Measurements from ENCODE around the gene CEP250. TPM values are rescaled to one million over a fixed set of nuclear protein-coding genes. Genes with fewer than 3 reads are reported as not detected.

The CEP250 gene
- total RNA-seq, 2 experiments from 2014 or later = 31.6 to 74.4 TPM

DNA sequence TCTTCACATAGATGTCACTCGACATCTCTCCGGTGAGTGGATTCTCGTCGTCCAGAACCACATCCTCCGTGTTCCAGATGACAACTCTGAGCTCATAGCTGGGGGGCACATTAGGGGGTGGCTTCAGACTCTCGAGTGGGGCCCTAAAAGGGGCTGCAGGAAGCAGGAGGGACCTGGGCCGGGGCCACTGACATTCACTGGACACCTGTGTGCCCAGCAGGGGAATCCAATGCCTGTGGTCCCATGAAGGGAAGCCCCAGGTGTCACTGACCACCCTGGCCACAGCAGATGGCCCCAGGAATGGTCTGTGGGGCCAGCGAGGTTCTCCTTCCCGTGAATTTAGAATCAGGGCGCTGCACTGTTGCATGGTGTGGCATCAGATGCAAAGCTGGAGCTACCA is 105.1 kb downstream of the CEP250 start:
- TF ChIP-seq EZH2phosphoT487 (IDR thresholded peaks at IDR 0.05; ENCODE audit: borderline replicate concordance, low read depth, low read length) = no peak
- TF ChIP-seq, protein P1, sequence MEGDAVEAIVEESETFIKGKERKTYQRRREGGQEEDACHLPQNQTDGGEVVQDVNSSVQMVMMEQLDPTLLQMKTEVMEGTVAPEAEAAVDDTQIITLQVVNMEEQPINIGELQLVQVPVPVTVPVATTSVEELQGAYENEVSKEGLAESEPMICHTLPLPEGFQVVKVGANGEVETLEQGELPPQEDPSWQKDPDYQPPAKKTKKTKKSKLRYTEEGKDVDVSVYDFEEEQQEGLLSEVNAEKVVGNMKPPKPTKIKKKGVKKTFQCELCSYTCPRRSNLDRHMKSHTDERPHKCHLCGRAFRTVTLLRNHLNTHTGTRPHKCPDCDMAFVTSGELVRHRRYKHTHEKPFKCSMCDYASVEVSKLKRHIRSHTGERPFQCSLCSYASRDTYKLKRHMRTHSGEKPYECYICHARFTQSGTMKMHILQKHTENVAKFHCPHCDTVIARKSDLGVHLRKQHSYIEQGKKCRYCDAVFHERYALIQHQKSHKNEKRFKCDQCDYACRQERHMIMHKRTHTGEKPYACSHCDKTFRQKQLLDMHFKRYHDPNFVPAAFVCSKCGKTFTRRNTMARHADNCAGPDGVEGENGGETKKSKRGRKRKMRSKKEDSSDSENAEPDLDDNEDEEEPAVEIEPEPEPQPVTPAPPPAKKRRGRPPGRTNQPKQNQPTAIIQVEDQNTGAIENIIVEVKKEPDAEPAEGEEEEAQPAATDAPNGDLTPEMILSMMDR (conservative IDR thresholded peaks at IDR 0.05; ENCODE audit: low read length) = no peak
- ChIA-PET POLR2A (no interaction called here), CTCF (ENCODE audit: unreplicated experiment) (interaction anchor here (0.6 kb wide), 1 partner anchor 501 kb away, joined by 3 read pairs; no protein-coding TSS in a partner anchor)
- no peak overlapping the region for H3K4me3 ChIP-seq (ENCODE audit: low read depth, low read length, poor library complexity, severe bottlenecking)
- H3K36me3 ChIP-seq (ENCODE audit: insufficient read depth, low read length) = peaks cover 26% of the 10 kb centered on the region; the same call in 1 of the 2 replicates
- H3K27ac ChIP-seq (ENCODE audit: low read depth, low read length, poor library complexity, severe bottlenecking) = no peak overlapping the region
- H3K79me2 ChIP-seq (ENCODE audit: insufficient read depth, low read depth, low read length) = no peaks in the 10 kb centered on the region
- intact Hi-C loops (cut with micrococcal nuclease; ENCODE audit: unreplicated experiment) = loop anchor here (10.0 kb wide), 1 partner anchor 104 kb away; the partner anchor contains the start of genes CPNE1 and RBM12
- H3K4me1 ChIP-seq (ENCODE audit: insufficient read depth, low read length, poor library complexity, severe bottlenecking) = peaks cover 13% of the 10 kb centered on the region
- H4K20me1 ChIP-seq (ENCODE audit: insufficient read depth, low read length) = no peaks in the 10 kb centered on the region
- H2AFZ ChIP-seq (ENCODE audit: low read length) = no peak overlapping the region
- no peaks in the 10 kb centered on the region for H3K9me2 ChIP-seq (ENCODE audit: insufficient read depth, low read length)
- no peaks in the 10 kb centered on the region for H3K9me3 ChIP-seq (ENCODE audit: low read length)
- no peak overlapping the region for H3K4me2 ChIP-seq (ENCODE audit: low read length)
- no peak for DNase-seq (ENCODE audit: low spot score)
- no TSS peak for BruUV-seq (replicated peaks)

DNA sequence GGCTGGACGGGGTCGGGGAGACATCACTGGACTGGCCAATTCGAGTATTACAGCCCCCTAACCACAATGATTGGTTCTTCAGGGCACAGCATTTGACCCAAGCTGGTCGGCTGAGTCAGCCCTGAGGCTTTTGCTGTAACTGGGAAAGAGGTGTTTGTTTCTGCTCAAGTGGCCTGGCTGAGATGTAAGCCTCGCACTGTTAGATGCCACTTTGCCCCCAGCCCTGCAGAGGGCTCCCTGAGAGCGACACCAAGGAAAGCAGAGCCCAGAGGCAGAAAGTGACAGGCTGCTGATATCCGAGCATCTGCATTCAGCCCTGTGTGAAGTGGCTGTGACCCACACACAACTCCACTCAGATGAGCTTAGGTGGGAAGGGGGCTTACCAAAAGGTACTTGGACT is 105.9 kb downstream of the CEP250 start:
- no peak for TF ChIP-seq EZH2phosphoT487 (IDR thresholded peaks at IDR 0.05; ENCODE audit: borderline replicate concordance, low read depth, low read length)
- TF ChIP-seq, protein P1 (conservative IDR thresholded peaks at IDR 0.05; ENCODE audit: low read length) = peak; percentile 83
- intact Hi-C loops (cut with micrococcal nuclease; ENCODE audit: unreplicated experiment) = loop anchor here (1.0 to 10.0 kb wide), 4 partner anchors 58 to 323 kb away; partner anchors contain the start of genes CPNE1, NFS1, RBM12 and ROMO1
- H3K79me2 ChIP-seq (ENCODE audit: insufficient read depth, low read depth, low read length) = no peaks in the 10 kb centered on the region
- H3K36me3 ChIP-seq (ENCODE audit: insufficient read depth, low read length) = peaks cover 19% of the 10 kb centered on the region; the same call in 1 of the 2 replicates
- CTCF ChIA-PET (ENCODE audit: unreplicated experiment) = no interaction called here
- DNase-seq (ENCODE audit: low spot score) = peak; percentile 82
- POLR2A ChIA-PET = interaction anchor here (0.6 kb wide), 1 partner anchor 25 kb away, joined by 3 read pairs; no protein-coding TSS in a partner anchor
- no peaks in the 10 kb centered on the region for H3K9me3 ChIP-seq (ENCODE audit: low read length)
- H3K4me2 ChIP-seq (ENCODE audit: low read length) = peak overlapping the region; percentile 51
- H3K27ac ChIP-seq (ENCODE audit: low read depth, low read length, poor library complexity, severe bottlenecking) = peak overlapping the region; percentile 43
- H2AFZ ChIP-seq (ENCODE audit: low read length) = no peak overlapping the region
- H4K20me1 ChIP-seq (ENCODE audit: insufficient read depth, low read length) = no peaks in the 10 kb centered on the region
- H3K4me3 ChIP-seq (ENCODE audit: low read depth, low read length, poor library complexity, severe bottlenecking) = no peak overlapping the region
- H3K9me2 ChIP-seq (ENCODE audit: insufficient read depth, low read length) = no peaks in the 10 kb centered on the region
- no TSS peak for BruUV-seq (replicated peaks)
- H3K4me1 ChIP-seq (ENCODE audit: insufficient read depth, low read length, poor library complexity, severe bottlenecking) = peaks cover 13% of the 10 kb centered on the region

DNA sequence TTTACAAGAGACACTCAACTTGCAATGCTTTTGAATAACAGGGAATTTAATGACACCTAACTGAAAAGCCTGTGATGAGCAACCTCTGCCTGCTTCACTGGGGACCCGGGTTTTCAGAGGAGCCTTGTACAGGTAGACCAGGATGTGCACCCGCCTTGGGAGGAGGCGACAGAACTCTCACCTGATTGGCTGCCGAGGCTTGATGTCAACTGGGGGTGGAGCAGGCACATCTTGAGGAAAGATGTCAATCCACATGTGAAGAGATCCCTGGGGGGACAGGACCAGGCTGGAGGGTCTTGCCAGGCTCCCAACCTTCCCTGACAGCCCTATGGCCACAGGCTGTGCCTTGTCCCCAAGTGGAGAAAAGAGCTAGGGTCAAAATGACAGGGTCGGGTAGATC is 106.3 kb downstream of the CEP250 start:
- TF ChIP-seq EZH2phosphoT487 (IDR thresholded peaks at IDR 0.05; ENCODE audit: borderline replicate concordance, low read depth, low read length) = no peak
- TF ChIP-seq, protein P1 (conservative IDR thresholded peaks at IDR 0.05; ENCODE audit: low read length) = peak; percentile 13; the same call in 1 of the 2 replicates
- Histone ChIP-seq H2AFZ (ENCODE audit: low read length) (no peak overlapping the region), H3K79me2 (ENCODE audit: insufficient read depth, low read depth, low read length) (no peaks in the 10 kb centered on the region), H4K20me1 (ENCODE audit: insufficient read depth, low read length) (no peaks in the 10 kb centered on the region), H3K9me3 (ENCODE audit: low read length) (no peaks in the 10 kb centered on the region), H3K9me2 (ENCODE audit: insufficient read depth, low read length) (no peaks in the 10 kb centered on the region), H3K4me1 (ENCODE audit: insufficient read depth, low read length, poor library complexity, severe bottlenecking) (peaks cover 13% of the 10 kb centered on the region), H3K36me3 (ENCODE audit: insufficient read depth, low read length) (peaks cover 15% of the 10 kb centered on the region; the same call in 1 of the 2 replicates), H3K4me2 (ENCODE audit: low read length) (peak overlapping the region; percentile 51), H3K4me3 (ENCODE audit: low read depth, low read length, poor library complexity, severe bottlenecking) (no peak overlapping the region), H3K27ac (ENCODE audit: low read depth, low read length, poor library complexity, severe bottlenecking) (peak overlapping the region; percentile 43)
- peak; percentile 69 for DNase-seq (ENCODE audit: low spot score)
- CTCF ChIA-PET (ENCODE audit: unreplicated experiment) = interaction anchor here (0.6 to 0.7 kb wide), 2 partner anchors 54 to 347 kb away, joined by 3 to 4 read pairs; partner anchors contain the start of gene SPAG4
- POLR2A ChIA-PET = interaction anchor here (0.6 to 0.7 kb wide), 3 partner anchors 18 to 1545 kb away, joined by 3 to 4 read pairs (median 3); no protein-coding TSS in a partner anchor
- no TSS peak for BruUV-seq (replicated peaks)
- intact Hi-C loops (cut with micrococcal nuclease; ENCODE audit: unreplicated experiment) = loop anchor here (1.0 to 10.0 kb wide), 4 partner anchors 58 to 323 kb away; partner anchors contain the start of genes CPNE1, NFS1, RBM12 and ROMO1

All from OCI-LY7 (cell line).